HG03460 (cell line): ENCODE results near the gene TRABD2A.

Experiments used
- ATAC-seq: cut with Tn5 transposase; IDR thresholded peaks from one replicate; pipeline ENCODE4 v1.9.1; 2021; ENCODE audit not compliant: unreplicated experiment

The TRABD2A gene

DNA sequence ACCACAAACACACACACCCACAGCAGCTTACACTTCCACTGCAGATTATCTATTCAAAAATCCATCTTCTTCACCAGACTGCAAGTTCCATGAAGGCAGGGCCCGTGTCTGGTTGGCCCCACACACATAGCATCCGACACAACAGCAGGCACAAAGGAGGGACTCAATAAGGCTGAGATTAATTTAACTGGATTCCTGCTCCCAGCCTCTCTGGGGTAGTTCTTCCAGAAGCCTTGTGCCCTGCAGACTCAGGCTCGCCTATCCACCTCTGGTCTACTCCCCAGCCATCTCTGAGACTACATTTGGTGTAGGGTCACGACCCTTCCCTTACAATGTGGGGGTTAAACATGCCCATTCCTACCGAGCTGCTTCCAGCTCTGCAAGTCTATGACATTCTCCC, 57.7 kb downstream of the TRABD2A start:
- ATAC-seq, result no peak

GRCh38 chr2:84821806-84822205, 59.1 kb downstream of the TRABD2A start:
- ATAC-seq, result no peak

DNA sequence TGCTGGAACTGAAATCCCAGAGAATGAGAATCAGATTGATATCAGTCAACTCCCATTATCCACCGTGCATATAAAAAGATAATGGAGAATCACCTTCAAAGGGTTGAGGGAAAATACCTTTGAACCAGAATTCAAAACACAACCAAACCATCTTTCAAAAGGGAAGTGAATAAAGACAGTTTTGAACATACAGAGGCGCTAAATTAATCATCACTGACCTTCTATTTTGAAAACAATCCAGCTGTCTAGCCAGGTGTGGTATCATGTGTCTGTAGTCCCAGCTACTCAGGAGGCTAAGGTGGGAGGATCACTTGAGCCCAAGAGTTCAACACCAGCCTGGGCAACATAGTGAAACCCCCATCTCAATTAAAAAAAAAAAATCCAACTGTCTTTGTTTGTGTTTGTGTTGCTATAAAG, 63.6 kb downstream of the TRABD2A start:
- peak; percentile 94 for ATAC-seq

DNA sequence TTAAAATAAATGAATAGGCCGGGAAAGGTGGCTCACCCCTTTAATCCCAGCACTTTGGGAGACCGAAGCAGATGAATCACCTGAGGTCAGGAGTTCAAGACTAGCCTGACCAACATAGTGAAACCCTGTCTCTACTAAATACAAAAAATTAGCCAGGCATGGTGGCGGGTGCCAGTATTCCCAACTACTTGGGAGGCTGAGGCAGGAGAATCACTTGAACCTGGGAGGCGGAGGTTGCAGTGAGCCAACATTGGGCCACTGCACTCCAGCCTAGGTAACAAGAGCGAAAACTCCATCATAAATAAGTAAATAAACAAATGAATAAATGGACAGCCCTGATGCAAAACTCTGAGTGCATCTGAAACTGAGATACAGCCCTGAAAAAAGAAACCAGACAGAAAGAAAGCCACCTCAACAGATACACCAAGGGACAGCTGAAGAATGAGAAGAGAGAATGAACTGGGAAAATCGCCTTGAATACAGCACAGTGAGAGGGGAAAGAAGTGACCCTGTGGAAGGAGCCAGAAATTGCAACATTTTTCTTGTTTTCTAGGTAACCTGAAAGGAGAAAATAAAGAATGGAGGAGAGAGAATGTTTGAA, 64.4 kb downstream of the TRABD2A start:
- ATAC-seq, result peak; percentile 72

DNA sequence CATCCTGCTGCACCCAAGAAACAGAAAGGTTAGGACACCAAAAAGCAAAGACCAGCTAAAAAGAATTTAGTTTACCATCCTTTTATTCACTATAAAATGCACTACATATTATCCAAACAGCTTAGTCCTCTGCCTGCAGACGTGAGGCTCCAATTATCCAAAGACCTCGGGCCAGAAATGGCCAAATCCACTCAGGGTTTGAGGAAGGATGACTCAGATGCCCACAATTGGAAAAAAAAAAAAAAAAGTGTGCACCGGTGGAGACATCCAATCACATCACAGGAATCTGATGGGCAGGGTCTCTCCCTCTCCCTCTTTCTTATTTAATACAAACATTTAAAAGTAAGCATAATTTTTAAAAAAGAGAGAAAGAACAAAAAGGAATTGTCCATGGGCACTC, 65.7 kb downstream of the TRABD2A start:
- ATAC-seq, result no peak

DNA sequence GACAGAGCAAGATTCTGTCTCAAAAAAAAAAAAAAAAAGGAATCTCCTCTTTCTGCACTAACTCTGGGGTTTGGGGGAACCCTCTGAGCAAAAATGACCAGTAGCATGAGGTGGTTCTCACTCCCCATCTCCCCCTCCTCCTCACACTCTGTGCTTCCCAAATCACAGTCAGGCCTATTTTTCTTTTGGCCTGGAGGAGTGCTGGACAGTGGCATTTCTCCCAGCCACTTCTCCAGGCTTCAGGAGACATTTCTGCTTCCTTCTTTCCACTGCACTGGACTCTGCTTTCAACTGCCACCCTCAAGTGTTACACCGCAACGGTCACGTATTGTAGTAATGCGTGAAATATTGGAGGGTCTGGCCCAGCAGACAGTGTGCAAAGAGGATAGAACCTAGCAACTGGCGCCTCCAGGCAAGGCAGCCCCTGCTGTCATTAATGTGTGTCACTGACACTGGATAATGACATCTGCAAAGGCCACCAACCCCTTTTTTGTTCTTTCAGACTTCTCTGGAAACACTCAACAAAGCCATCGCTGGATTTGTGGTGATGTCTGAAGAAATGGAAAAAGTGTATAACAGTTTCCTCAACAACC, 68.9 kb downstream of the TRABD2A start:
- no peak for ATAC-seq

DNA sequence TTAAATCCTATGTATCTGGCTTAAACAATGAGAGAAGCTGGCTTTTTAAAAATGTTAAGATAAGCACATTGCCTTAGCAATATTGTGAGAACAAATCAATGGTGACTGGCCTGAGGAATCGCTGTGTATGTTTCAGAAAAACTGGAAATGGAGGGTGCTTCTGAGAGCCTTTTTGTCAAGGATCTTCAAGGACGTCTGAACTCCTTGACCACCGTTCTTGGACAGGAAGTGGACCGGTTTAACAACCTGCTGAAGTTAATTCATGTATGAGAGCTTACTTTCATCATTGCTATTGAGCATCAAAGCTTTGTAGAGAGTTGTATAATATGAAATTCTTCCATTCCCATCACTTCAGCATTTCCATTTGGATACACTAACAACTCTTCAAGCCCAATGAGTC, 72.6 kb downstream of the TRABD2A start:
- ATAC-seq, result no peak

GRCh38 chr2:84807063-84807485, 73.8 kb downstream of the TRABD2A start:
- ATAC-seq, result no peak

DNA sequence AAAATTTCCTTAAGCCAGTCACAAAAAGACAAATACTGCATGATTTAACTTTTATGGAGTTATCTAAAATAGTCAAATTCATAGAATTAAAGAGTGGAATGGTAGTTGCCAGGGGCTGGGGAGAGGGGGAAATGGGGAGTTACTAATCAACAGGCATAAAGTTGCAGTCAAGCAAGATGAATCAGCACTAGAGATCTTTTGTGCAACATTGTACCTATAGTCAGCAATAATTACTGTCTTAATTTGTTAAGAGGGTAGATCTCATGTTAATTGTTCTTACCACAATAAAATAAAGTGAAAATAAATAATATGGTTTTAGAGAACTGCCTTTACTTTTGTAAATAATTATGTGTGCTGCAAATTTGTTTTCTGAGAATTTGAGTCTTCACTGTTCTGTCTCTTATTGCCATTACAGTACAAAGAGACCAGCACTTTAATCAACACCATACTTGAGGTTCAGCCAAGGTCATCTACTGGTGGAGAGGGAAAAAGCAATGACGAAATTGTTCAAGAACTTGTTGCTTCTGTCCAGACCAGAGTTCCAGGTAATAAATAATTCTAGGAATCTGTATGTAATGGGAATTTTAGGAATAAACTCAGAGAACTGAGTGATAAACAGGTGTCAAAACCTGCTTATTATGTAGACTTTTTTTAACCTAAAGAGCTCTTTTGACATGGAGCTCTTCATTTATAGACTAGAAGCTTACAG, 75.5 kb downstream of the TRABD2A start:
- ATAC-seq, result no peak

DNA sequence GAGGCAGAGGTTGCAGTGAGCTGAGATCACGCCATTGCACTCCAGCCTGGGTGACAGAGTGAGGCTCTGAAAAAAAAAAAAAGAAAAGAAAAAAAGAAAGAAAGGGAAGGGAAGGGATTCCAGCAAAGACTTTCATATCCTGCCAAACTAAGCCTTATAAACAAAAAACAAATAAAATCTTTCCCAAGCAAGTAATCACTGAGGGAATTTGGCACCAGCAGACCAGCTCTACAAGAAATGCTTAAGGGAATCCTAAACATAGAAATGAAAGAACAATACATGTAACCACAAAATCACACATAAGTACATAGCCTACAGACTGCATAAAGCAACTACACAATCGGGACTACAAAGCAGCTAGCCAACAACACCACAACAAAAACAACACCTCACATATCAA, 79.1 kb downstream of the TRABD2A start:
- no peak for ATAC-seq

GRCh38 chr2:84800194-84800805, 80.6 kb downstream of the TRABD2A start:
- ATAC-seq, result peak; percentile 77

DNA sequence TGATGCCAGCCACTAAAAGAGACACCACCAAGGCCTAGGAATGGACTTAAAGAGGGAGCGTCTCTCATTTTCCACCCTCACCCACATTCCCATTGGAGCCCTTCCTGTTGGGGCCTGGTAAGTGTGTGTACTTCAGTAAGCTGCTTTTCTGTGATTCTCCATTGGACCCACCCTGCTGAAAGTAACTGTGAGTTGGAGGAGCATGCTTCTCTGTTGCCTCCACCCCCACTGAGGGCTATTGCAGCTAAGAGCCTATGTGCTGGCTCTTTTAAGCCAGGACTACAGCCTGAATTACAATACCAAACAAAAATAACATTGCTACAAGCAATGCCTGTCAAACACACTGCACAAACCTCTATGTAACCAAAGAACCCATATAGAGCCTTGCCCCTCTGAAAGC, 81.1 kb downstream of the TRABD2A start:
- ATAC-seq, result no peak

- ATAC-seq, result no peak
These were observed 83.6 kb downstream of the TRABD2A start for GRCh38 chr2:84797271-84797670.

- ATAC-seq, result no peak
These were observed 84.1 kb downstream of the TRABD2A start for GRCh38 chr2:84796798-84797197.

- no peak for ATAC-seq
These were observed 87.2 kb downstream of the TRABD2A start for GRCh38 chr2:84793641-84794040.

DNA sequence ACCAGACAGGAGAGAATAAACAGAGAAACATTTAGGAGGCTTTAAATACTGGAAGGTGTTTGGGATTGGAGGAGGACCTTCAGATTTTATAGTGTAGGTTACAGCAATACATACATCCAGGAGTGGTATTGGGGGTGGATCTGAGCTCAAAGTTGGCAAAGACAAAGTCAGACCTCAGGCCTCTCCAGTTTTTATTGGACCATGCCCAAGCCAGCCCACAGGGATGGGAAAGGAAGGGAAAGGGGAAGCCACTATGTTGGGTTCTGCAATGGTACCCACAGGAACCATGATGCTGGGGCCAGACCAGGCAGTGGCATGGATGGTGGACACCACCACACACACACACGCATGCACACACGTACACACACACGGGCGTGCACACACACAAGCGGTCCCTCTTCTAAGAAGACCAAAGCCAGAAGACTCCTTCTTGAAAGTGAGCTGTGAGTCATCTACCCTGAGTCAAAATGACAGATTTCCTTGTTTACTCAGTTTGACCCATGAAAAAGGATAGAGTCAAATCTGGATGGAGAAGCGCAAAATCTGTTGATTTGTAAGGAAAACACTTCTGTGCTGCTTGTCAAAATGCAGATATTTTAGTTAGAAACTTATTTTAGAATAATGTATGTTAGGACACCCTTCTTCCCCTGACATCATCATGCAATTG, 87.9 kb downstream of the TRABD2A start:
- ATAC-seq, result no peak

GRCh38 chr2:84788498-84788897, 92.4 kb downstream of the TRABD2A start:
- ATAC-seq, result no peak

- no peak for ATAC-seq
These were observed 92.9 kb downstream of the TRABD2A start for GRCh38 chr2:84788027-84788426.

DNA sequence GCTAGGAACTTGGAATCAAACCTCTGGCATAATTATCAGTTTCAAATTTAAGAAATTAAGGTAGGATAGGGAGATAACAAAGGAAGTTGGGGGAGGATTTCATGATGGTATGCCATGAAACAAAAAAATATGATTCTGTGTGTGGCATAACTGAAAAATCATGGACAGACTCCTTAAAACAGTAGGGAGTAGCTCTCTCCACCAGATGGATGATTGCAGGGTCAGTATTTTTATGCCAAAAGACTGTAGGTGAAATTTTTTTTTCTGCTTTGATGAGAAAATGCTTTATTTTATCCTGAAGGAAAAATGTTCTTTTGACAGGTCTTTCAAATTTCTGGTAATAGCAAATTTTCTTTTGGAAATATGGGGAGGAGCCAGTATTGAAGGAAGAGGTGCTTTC, 94.3 kb downstream of the TRABD2A start:
- ATAC-seq, result no peak

- no peak for ATAC-seq
These were observed 94.9 kb downstream of the TRABD2A start for GRCh38 chr2:84785950-84786349.

- ATAC-seq, result no peak
These were observed 98.0 kb downstream of the TRABD2A start for GRCh38 chr2:84782717-84783442.
